Stimulated activated CD8-positive, alpha-beta memory T cell treated with anti-CD3 and anti-CD28 coated beads, Interleukin-7, amount 100 ng/mL, for 48 hours (primary cell): ENCODE data around the gene MCU.
A peak's percentile ranks its signal among the peaks of the same experiment; 100 is the strongest.

Experiments used
- DNase-seq, 2 donors: peaks; one replicate each; pipeline ENCODE4 v3.0.0-alpha.2; 2020; ENCODE audit warnings: low read depth in 1 of 2; ENCODE audit errors: extremely low read depth in 1 of 2

MCU gene

DNA sequence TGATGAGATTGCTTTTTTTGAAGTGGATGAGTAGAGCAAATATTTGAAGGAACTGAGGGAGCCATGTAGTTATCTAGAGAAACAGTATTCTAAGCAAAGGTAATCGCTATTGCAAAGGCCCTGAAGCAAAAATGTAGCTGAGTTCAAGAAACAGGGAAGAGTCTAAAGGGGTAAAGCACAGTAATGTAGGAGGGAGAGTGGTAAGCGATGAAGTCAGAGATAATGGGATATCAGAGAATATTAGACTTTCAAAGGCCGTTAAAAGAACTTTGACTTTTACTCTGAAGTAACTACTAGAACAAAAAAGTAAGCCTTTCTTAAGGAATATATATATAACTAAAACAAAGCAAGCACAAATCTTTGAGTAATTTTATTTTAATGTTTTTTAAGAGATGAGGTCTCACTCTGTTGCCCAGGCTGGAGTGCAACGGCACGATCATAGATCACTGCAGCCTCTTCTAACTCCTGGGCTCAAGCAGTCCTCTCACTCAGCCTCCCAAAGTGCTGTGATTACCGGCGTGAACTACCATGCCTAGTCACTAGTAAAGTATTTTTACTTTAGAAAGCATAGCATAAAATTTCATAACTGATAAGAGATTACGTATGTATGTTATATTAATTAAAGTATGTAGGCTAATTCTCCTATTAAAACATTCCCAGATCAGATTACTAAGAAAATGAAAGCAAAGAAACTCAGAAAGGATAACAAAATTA is 139.9 kb downstream of the MCU start:
- no peak for DNase-seq

DNA sequence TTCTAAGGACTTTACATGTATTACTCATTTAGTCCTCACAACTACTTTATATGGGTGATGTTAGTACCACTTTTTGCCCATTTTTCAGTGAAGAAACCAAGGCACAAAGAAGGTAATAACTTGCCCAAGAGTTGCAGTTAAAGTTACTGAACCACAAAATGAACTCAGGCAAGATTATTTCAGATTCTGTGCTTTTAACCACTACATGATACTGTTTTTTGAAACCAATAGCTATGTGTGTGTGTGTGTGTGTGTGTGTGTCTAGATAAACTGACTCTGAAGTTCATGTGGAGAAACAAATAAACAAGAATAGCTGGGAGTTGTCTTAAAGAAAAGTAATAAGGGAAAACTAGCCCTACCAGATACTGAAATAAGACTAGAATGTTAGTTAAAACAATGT is 140.8 kb downstream of the MCU start:
- no peak for DNase-seq

DNA sequence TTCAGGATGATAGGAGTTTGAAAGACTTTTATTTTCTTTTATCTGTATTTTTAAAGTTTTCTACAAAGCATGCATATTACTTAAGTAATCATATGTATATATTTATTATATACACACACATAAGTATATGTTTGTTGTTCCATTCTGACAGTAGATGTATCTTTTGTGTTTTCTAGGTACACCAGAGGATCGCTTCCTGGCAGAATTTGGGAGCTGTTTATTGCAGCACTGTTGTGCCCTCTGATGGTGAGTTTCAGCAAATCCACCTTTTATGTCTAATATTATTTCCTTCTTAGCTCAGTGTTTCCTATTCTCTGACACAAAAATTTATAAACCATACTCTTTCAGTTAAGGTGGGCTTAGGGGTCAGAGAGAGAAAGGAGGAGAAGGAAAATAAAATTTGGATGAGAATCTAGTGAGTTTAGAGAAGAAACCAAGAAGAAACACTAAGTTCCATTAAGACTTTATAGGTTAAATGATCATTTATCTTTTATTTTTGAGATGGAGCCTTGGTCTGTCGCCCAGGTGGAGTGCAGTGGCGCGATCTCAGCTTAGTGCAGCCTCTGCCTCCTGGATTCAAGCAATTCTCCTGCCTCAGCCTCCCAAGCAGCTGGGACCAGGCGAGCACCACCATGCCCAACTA is 142.4 kb downstream of the MCU start:
- peak in 1 of 2 donors; percentile 1 for DNase-seq

DNA sequence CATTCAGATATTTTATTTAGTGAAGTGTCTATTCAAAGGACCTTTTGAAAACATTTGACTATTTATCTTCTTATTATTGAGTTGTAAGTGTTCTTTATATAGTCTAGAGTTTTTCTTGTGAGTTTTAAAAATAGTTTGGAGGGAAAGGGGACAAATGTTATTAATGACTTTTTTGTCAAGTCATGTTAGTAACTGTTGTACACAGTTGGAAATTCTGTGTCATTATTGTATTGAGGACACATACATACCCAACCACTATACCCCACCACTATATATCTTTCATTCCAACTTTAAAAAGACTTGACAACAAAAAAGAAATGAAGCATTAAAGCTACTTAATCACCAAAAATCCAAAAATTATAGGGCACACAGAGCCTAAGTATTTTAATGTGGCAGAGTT is 148.4 kb downstream of the MCU start:
- DNase-seq: no peak

DNA sequence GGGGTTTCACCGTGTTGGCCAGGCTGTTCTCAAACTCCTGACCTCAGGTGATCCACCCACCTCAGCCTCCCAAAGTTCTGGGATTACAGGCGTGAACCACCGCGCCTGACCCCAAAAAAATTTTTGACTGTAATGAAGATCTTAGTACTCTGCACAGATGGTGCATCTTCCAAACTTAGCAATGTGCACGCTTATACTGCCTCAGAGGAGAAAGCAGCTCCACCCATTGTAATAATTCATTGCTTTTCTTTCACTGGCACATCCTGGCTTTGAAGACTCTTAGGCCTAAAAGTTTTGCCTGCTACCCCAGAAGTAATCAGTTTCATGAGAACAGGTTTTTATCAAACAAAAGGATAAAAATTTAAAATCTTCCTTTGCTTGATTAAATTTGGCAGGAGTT is 149.5 kb downstream of the MCU start:
- no peak for DNase-seq

DNA sequence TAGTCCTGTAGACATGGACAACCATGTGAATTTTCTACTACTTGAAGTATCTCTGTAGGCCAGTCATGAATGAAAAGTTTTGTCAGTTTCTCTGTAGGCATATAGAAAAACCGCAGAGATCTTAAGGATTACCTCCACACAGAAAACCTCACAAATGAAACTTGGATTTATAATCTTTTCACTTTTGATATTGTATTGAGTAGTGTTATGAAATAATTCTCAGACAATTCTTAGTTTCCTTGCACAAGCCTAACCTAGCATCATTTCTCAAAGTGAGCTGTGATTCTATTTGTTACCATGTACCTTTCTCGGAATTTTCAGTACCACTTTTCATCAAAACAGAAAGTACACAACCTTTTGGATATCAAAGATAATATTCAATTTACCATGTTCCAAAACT is 150.2 kb downstream of the MCU start:
- DNase-seq: no peak

DNA sequence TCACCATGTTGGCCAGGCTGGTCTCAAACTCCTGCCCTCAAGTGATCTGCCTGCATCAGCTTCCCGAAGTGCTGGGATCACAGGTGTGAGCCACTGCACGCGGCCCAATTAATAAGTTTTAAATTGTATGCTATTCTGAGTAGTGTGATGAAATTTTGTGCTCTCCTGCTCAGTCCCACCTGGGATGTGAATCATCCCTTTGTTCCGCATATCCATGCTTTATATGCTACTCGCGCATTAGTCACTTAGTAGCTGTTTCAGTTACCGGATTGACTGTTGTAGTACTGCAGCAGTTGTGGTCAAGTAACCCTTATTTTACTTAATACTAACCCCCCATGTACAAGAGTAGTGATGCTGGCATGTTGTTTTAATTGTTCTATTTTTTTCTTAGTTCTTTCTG is 154.3 kb downstream of the MCU start:
- DNase-seq: peak in 1 of 2 donors; percentile 4

DNA sequence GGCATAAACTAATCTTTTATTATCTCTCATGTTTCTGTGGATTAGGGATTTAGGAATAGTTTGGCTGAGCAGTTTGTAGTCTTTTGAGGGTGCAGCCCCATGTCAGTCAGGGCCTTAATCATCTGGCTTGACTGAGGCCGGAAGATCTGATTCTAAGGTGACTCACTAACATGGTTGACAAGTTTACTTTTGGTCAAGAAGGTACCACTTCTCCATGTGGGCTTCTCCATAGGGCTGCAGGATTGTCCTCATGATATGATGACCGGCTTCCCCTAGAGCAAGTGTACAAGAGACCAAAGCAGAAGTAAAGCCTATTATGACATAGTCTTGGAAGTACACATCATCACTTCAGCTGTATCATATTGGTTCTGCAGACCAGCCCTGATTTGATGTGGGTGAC is 155.7 kb downstream of the MCU start:
- DNase-seq: no peak

DNA sequence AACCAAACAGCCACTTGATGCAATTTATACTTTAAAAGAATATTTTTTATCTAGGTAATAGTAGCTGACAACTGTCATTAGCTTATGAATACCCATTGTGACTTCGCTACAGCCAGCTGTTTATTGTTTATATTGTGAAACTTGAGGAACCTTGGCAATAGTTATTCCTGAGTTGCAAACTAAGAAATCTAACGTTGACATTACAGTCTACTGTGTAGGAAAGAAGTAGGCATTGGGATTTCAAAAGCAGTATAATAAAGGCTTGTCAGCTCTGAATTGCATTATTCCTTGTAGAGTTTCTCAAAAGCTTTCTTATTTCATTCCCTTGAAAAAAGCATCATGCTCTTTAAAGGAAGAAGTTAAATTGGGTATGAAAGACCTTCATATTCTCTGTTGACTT is 158.9 kb downstream of the MCU start:
- DNase-seq: no peak

DNA sequence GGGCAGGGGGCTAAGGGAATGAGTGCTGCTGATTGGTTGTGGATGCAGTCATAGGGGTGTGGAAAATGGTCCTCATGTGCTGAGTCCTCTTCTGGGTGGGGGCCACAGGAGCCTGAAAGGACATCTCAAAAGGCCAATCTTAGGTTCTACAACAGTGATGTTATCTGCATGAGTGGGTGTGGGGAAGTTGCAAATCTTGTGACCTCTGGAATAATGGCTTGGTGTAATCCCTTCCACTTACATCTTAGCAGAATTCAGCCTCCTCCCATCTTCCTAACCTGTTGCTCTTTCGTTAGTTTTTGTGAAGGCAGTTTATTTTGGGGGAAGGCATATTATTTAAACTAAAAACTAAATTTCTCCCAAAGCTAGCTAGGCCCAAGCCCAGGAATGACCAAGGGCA is 159.6 kb downstream of the MCU start:
- DNase-seq: no peak

DNA sequence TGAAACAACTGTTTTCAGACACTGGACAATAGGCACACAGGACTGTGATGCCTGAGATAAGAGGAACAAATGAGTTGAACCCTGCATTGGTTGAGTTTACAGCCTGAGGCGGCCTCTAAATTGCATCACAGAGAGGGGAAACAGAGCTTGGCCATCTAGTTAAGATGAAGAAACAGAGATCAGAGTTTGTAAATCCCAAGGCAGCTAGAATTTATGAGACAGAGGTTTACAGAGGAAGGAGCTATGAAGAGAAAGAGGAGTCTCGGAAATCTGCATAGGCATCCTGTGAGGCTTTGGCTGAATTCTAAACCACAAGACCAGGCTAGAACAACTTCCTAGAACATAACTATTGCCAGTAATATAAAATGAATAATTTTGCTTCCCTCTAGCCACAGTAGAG is 160.6 kb downstream of the MCU start:
- DNase-seq: no peak

DNA sequence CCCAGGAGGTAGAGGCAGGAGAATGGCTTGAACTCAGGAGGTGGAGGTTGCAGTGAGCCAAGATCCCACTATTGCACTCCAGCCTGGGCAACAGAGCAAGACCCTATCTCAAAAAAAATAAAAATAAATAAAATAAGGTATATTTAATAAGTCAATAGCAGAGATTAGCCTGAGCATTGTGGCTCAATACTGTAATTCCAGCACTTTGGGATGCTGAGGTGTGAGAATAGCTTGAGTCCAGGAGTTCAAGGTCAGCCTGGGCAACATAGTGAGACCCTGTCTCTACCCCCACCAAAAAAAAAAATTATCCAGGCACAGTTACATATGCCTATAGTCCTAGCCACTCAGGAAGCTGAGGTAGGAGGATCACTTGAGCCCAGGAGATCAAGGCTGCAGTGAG is 163.2 kb downstream of the MCU start:
- DNase-seq: no peak

DNA sequence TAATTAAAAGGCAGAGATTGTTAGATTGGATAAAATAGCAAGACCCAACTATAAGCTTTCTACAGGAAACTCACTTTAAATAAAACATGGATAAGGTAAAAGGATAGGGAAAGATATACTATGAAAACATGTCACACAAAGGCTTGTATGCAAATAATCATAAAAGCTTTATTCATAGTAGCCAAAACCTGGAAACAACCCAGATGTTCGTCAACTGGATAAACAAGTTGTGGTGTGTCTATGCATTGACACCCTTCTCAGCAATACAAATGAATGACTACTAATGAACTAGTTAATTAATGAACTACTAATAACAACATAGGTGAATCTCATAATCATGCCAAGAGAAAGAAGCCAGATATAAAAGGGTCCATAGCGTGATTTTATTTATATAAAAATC is 163.8 kb downstream of the MCU start:
- DNase-seq: no peak

DNA sequence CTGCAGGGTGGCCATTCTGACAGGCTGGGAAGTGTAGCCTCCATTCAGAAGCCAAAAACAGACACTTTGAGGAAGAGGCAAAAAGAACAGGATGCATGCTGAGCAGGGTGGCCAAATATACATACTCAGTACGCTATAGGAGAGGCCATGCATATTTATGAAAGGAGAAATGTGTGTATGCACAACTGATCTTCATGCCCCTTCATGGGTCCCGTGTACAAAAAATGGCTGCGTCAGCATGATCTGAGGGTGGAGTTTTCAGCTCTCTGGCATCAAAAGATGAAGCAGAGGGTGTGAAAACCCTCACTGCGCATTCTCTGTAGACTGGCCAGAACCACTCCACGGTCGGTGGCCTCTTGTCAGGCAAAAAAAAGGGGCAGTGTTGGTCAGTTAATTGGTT is 166.1 kb downstream of the MCU start:
- no peak for DNase-seq

DNA sequence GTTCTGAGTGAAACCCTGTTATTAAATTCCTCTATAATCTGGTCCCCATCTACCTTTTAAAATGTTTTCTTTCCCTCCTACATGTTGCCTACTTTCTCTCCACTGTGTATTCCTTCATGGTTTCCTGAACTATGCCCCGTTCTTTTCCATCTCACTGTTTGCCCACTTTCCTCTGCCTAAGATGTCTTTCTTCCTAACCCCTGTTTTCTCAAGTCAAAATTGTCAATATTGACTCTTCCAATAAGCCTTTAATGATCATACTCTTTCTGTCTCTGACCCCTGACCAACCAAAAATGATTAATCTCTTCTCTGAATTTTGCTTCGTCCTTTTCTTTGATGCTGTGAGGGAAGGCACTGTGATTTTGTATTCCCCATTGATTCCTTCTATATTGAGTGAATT is 171.0 kb downstream of the MCU start:
- DNase-seq: no peak

DNA sequence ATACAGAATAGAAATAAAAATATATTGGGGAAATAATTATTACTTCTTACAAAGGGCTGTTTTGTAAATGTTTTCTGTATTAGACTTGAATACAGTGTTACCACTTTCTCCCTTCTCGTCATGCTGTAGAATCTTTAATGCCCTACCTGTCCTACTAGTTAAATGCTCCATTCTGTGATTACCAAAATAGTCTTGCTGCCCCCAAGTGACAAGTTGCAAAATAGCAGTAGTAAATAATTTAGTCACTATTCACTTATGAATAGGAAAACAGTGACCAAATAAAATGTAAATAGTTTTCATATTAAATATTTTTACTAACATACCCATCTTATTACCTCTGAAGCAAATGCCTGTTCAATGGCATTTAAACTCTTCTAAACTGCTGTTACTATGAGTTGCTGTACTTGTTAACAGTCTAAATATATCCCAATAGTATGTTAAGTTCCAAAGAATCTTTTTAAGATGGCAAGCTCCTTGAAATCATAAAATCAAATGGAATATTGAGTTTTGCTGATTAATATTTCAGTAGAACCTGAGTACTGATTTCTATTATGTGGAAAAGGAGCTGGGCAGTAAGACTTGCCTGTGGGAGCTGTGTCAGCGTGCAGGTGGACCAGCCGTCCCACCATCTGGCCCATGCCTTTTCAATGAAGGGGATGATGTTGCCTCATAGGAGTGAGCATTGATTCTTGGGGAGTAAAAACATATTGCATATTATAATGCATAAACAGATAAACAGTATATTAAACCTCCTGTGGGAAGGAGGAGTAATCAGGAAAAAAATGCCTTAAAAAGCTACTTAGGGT is 183.5 kb downstream of the MCU start:
- no peak for DNase-seq

DNA sequence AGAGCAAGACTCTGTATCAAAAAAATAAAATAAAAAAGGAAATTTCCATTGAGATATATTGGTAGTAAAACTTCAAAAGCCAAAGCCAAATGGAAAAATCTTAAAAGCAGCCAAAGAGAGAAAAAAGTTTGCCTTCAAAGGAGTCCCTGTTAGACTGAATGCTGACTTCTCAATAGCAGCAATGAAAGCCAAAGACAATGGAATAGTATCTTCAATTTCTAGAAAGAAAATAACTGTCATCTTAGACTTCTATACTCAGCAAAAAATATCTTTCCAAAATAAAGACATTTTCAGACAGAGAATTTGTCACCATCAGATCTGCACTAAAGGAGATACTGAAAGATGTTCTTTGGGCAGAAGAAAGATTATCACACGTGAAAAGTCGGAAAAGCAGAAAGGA is 187.3 kb downstream of the MCU start:
- no peak for DNase-seq

DNA sequence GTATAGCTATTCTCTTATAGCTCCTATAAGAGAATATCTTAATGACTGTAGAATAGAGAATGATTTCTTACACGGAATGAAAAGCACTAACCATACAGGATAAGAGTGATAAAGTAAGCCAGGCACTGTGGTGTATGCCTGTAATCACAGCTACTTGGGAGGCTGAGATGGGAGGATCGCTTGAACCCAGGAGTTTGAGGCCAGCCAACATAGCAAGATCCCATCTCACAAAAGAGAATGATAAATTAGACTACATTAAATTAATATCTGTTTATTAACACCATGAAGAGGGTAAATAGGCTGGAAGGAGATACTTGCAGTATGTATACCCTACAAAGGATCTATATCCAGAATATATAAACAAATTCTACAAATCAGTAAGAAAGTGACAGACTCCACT is 189.3 kb downstream of the MCU start:
- DNase-seq: no peak

DNA sequence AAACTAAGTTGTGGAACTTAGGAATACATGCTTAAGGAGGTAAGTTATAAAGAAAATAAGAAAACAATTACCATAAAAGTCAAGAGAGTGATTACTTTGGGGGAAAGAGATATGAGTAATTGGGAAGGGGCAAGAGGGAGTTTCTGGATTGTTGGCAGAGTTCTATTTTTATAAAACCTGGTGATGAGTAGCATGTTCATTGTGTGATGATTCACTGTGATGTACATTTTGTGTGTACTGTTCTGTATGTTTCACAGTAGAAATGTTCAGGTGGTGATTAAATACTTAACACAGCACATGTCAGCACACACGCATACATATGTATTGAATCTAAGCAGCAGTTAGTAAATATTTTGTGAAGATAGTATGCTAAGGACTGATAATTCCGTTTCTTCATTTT is 191.9 kb downstream of the MCU start:
- no peak for DNase-seq

DNA sequence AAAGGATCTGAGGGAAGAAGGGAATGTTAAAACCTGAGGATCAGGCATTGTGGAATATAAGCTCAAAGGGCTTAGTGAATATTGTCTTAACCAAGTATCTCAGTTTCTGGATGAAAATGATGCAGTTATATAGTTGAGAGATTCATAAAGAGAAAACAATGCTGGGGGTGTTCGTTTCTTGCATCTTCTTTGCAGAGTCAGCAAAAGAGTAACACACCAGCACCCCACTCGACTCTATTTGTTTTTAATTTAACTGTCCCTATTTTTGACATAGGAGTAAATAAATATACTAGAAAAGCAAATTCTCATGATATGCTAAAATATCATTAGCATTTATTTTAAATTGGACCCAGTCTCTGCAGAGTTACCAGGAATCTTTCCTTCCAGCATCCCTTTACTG is 194.0 kb downstream of the MCU start:
- DNase-seq: no peak

DNA sequence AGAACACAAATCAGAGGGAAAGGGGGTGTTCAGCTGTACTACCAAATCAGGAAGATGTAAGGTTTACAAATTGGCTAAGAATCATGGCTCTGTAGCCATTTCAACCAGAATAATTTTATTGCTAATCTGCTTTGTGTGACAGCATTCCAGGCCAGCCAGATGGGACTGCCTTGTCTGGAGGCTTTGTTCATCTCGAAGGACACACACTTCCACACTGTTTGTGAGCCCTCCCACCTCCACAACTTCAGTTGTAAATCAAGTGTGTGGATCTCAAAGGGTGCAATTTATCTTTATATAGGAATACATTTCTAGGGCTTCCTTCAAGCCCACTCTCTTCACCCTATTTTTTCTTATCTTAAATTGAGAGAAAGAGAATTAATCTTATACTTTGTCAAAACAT is 194.7 kb downstream of the MCU start:
- no peak for DNase-seq

DNA sequence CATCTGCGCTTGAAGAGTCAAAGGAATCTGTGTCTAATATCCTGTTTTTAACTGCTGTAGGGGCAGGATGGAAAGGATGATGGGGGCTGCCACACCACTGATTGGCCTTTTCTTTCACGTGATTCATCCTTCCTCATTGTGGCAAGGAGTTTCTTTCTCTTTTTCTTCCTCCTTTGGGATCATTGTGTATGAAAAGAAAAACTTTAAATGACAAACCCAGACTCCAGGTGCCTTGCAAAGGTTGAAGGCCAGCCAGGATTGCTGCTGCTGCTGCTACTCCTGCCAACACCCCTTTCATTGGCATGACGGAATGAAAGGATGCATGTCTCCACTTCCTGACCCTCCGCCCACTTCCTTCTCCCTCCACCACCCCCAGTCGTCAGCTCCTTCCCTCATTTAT is 195.1 kb downstream of the MCU start:
- no peak for DNase-seq
